ENCODE measurements around the gene VPS39.

VPS39 gene

DNA sequence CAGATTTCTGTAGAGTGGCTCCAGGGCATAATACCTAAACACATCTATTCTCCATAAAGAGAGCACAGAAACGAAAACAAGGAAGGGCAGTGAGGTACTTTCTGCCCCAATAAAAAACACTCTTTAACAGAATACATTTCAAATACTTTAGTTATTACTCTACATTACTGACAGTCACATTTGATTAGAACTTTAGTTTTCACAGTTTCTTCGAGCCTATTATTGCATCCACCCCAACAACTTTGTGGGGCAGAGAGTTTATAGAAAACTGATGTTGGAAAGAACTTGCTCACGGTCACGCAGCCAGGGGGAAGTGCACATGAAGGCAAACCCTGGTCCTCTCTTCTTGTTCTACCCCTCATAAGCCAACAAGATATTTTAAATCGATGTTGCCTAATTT lies 9.0 kb downstream of the VPS39 start:
- no peak for DNase-seq

- DNase-seq: no peak
These were observed 9.6 kb downstream of the VPS39 start for GRCh38 chr15:42198516-42198915.

- peak; percentile 42 to 45 for DNase-seq
These were observed 13.6 kb downstream of the VPS39 start for GRCh38 chr15:42194513-42194912.

DNA sequence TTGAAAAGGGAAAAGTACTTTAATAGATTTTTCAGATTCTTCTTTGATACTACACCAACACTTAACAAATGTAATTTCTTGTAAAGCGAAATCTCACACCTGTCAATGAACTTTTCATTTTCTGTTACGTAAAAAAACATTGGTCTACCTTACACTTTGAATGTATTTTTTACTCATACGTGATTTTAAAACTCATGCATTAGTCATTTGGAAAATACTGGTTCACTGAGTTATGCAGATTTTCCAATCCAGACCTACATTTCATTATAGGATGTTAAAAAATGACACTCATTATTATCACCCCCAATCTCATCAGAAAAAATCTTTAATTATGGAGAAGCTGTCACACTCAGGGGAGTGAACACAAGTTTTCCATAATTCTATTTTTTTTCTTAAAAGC lies 14.7 kb downstream of the VPS39 start:
- no peak for DNase-seq

- no peak for DNase-seq
These were observed 16.3 kb downstream of the VPS39 start for GRCh38 chr15:42191610-42192346.

DNA sequence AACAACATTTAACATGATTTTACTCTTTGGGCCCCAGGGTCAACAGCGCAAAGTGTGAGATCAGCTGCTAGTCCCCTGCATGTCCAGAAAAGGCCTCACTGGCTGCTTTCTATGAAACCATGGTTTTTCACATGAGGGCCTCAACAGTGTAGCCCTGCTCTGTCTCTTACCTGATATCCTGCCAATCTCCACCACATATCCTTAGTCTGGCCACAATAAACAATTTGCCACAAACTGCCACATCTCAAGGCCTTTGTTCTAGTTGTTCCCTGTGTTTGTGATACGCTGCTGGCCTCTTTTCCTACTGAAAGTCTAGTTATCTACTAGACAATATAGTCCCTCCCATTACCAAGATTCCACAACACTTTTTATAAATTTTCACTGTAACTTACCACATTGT lies 17.7 kb downstream of the VPS39 start:
- no peak for DNase-seq

DNA sequence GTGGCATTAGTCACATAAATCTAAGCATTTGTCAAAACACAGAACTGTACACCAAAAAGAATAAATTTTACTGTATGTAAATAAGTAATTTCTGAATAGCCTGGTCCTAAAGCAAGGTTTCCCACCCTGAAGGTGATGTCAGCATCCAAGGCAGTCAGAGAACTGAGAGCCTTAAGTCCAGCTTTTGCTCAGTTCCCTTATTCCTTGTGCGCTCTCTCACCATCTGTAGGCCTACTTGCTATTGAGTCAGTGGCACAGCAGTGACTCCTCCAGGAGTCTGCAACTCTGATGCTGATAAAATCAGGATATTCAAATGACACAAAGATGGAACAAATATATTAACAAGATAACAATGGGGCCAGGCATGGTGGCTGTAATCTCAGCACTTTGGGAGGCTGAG lies 22.3 kb downstream of the VPS39 start:
- DNase-seq: peak; percentile 31 to 54

DNA sequence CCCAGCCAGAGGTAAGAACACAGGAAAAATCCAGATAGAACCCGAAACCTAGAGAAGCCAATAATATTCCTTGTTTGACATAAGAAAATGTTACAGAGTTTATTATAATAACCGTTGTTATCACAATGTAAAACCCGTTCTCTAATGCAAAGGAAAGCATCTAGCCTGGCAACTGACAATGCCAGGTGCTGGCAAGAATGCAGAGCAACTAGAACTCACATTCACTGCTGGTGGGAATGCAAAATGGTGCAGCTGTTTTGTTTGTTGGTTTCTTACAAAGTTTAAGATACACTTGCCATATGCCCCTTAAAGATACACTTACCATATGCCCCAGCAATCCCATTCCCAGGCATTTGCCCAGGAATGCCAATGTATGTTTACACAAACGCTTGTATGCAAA lies 23.4 kb downstream of the VPS39 start:
- DNase-seq: no peak

- DNase-seq: peak; percentile 75 to 80
These were observed 23.8 kb downstream of the VPS39 start for GRCh38 chr15:42184296-42184695.

DNA sequence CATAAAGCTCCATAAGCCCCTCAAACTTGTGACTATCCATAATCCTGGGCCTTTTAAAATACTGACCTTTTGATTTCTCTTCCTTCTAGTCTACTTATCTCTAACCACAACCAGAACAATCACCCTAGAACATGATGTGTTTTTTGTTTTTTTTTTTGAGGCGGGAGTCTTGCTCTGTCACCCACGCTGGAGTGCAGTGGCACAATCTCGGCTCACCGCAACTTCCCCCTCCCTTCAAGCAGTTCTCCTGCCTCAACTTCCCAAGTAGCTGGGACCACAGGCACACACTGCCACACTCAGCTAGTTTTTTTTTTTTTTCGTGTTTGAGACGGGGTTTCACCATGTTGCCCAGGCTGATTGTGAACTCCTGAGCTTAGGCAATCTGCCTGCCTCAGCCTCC lies 25.1 kb downstream of the VPS39 start:
- peak; percentile 65 to 73 for DNase-seq

DNA sequence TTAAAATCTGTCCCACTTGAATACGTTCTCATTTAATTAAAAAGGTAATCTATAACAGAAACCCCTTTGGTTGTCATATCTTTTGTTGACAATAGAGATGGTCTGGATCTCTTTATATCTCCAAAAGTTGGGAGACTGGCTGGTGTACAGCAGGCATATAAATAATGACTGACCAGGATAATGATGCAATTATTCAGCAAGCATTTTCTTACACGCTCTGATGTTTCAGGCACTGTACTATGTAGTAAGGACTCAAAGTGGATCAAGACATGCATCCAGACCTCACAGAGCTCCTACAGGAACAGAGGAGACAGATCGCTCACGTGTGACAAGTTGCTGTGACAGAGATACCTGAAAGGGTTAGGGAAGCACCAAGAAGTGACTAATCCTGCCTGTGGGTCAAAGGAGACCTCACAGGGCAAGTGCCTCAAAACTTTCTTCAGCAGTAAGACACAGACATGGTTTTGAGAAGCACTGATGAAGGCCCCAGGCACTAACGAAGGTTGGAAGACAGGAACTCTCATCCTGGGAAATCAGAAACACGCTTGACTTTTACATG lies 25.7 kb downstream of the VPS39 start:
- peak; percentile 13 to 15 for DNase-seq

DNA sequence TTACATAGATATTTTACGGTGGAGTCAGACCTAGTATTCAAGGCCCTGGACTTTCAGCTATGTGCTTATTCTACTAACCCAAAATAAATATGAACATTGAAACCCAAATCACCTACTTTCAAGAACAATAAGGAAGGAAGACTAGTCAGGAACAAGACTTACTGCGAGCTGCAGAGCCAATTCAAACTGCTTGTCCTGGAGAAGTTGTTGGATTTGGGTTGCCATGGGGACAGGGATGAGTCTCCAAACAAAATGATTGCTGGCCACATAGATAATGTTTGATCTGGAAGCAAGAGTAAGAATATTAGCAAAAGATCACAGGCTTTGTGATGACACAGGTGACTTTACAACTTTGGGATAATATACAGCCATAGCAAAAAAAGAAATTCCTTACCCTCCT lies 30.0 kb downstream of the VPS39 start:
- no peak for DNase-seq

GRCh38 chr15:42175671-42176070 lies 32.4 kb downstream of the VPS39 start:
- no peak for DNase-seq

GRCh38 chr15:42172475-42172874 lies 35.6 kb downstream of the VPS39 start:
- DNase-seq: no peak

- no peak for DNase-seq
These were observed 36.3 kb downstream of the VPS39 start for GRCh38 chr15:42171795-42172194.

DNA sequence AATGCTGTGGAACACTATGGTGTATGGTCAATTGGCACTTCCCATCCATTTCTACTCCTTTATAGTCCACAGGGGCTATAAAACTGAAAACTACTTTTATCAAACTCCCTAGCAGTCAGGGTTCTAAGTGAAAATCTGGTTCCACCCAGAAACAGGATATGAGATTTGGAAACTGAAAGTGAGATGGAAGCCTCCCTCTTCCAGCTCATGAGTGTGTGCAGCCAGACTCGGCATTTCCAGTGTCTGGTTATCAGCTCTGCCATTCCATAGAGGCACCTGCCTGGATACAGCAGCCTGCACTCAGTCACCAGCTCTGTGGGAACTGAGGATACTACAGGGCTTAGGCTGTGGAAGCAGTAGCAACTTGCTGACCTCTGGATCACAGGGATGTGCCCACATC lies 37.0 kb downstream of the VPS39 start:
- DNase-seq: peak; percentile 26 to 75

- DNase-seq: no peak
These were observed 41.7 kb downstream of the VPS39 start for GRCh38 chr15:42166225-42166940.

GRCh38 chr15:42165106-42165505 lies 43.0 kb downstream of the VPS39 start:
- DNase-seq: peak; percentile 51 to 55

DNA sequence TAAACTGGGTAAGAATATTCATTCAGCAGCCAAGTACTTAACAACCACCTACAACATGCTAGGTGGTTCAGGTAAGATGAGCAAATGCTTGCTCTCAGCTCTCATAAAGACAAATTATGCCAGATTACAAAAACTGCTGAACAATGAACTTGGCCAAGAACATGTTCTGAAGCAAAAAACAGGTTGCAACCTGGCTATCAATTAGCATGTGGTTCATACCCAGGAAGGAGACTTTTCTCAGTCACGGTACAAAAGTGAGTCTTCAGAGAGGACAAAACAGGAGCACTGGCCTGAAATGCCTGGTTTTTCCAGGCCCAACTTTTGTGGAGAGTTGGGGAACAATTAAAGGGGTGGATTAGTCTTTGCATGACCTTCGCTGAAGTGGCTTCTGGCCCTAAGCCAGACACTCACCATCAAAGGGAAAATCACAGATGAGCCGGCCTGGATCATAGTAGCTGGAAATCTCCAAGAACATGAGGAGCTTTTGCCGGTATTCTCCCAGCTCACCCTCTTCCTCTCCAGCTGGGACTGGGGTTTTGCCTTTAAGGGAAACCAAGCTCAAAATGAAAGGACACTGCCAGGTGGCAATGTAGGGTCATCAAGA lies 44.1 kb downstream of the VPS39 start:
- no peak for DNase-seq

GRCh38 chr15:42163291-42163690 lies 44.8 kb downstream of the VPS39 start:
- no peak for DNase-seq

GRCh38 chr15:42160136-42160535 lies 48.0 kb downstream of the VPS39 start:
- no peak for DNase-seq

DNA sequence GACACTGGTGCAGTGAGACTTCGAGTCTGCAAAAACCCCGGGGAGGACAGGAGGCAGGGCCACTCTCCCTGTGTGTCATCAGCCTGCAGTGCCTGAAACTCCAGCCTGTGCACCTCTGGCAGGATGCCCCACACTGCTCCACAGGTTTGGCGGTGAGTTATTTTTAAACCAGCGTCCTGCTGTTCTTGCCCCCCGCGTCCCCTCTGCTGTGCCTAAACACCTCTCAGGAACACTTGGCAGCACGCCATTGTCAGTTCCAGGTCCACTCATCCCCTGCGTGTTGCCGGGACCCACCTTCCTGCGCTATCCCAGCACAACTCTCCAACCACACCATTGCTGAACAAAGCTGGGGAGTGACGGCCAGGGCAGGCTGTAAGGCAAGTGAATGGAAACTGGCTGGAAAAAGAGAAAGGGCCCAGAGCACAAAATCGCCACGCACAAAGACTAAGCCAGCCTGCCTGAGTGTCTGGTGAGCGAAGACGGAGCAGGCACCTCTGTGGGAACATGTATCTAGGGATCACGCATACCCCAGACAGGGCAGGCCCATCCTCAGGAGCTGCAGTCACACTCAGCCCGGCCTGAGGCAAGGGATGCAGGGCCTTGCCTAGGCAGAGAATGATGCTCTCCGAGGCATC lies 48.6 kb downstream of the VPS39 start:
- no peak for DNase-seq

- DNase-seq: no peak
These were observed 49.2 kb downstream of the VPS39 start for GRCh38 chr15:42158941-42159340.

All from inflammatory macrophage treated with lipopolysaccharide for 1 hour (primary cell).